Measurements from ENCODE around the gene ASPHD1. TPM values are rescaled to one million over a fixed set of nuclear protein-coding genes. Genes with fewer than 3 reads are reported as not detected.

Gene ASPHD1
- total RNA-seq, 1 experiment from 2014 or later: 5.7 TPM

GRCh38 chr16:29862383-29862883 is 37.9 kb upstream of the ASPHD1 start:
- TF ChIP-seq CTCF (IDR thresholded peaks at IDR 0.05; ENCODE audit: unreplicated experiment): no peak
- Mint-ChIP-seq H3K27ac (ENCODE audit: low read depth, unreplicated experiment) (peak overlapping the region; percentile 99), H3K4me1 (ENCODE audit: insufficient read depth, unreplicated experiment) (peaks cover 14% of the 10 kb centered on the region), H3K9me3 (ENCODE audit: unreplicated experiment) (no peaks in the 10 kb centered on the region), H3K4me3 (ENCODE audit: unreplicated experiment) (peak overlapping the region; percentile 99), H3K36me3 (ENCODE audit: insufficient read depth, unreplicated experiment) (peaks cover 33% of the 10 kb centered on the region), H3K27me3 (ENCODE audit: insufficient read depth, unreplicated experiment) (no peaks in the 10 kb centered on the region)
- ChIA-PET CTCF (interaction anchor here (0.7 to 0.8 kb wide), 4 partner anchors 55 to 229 kb away, joined by 3 to 4 read pairs (median 3); no protein-coding TSS in a partner anchor), POLR2A (interaction anchor here (0.6 to 2.8 kb wide), 10 partner anchors 9 to 944 kb away, joined by 3 to 23 read pairs (median 6); partner anchors contain the start of genes ASPHD1, KCTD13, MVP and SEZ6L2)
- TSS peak; percentile 61 for BruUV-seq (replicated peaks)
- peak; percentile 33 for DNase-seq (ENCODE audit: unreplicated experiment)
- intact Hi-C loops (cut with micrococcal nuclease): loop anchor here (2.0 to 5.0 kb wide), 4 partner anchors 40 to 158 kb away; partner anchors contain the start of genes INO80E and MVP

GRCh38 chr16:29862884-29863668 is 37.2 kb upstream of the ASPHD1 start, which contains the start of gene CDIPT:
TSS of gene CDIPT (minus strand) at chr16:29863226. CDS start at chr16:29862857, 369 bp downstream.
- H3K4me3 Mint-ChIP-seq (ENCODE audit: unreplicated experiment): peak within 1 kb of the TSS; percentile 99
- BruUV-seq (replicated peaks): no TSS peak

GRCh38 chr16:29863669-29863984 is 36.7 kb upstream of the ASPHD1 start:
- CTCF ChIA-PET: interaction anchor here (0.7 to 1.9 kb wide), 3 partner anchors 14 to 15 kb away, joined by 3 to 7 read pairs (median 6); no protein-coding TSS in a partner anchor
- POLR2A ChIA-PET: interaction anchor here (0.7 to 2.8 kb wide), 10 partner anchors 34 to 941 kb away, joined by 3 to 23 read pairs (median 8); partner anchors contain the start of genes ASPHD1, HIRIP3, KCTD13 and MVP

More at GRCh38 chr16:29862884-29863668, 37.2 kb upstream of the ASPHD1 start, which contains the start of gene CDIPT:
- ChIA-PET POLR2A (interaction anchor here (0.6 to 2.8 kb wide), 12 partner anchors 33 to 941 kb away, joined by 3 to 23 read pairs (median 6); partner anchors contain the start of genes ASPHD1, HIRIP3, KCTD13 and MVP), CTCF (interaction anchor here (0.7 to 1.9 kb wide), 4 partner anchors 15 to 143 kb away, joined by 3 to 7 read pairs (median 4); no protein-coding TSS in a partner anchor)
- H3K4me1 Mint-ChIP-seq (ENCODE audit: insufficient read depth, unreplicated experiment): peaks cover 14% of the 10 kb centered on the region
- intact Hi-C loops (cut with micrococcal nuclease): loop anchor here (2.0 to 5.0 kb wide), 4 partner anchors 41 to 158 kb away; partner anchors contain the start of genes INO80E and MVP
- H3K9me3 Mint-ChIP-seq (ENCODE audit: unreplicated experiment): no peaks in the 10 kb centered on the region
- TF ChIP-seq CTCF (IDR thresholded peaks at IDR 0.05; ENCODE audit: unreplicated experiment): no peak
- peak within 1 kb of the TSS; percentile 99 for H3K27ac Mint-ChIP-seq (ENCODE audit: low read depth, unreplicated experiment)
- peak; percentile 96 for DNase-seq (ENCODE audit: unreplicated experiment)
- no peaks in the 10 kb centered on the region for H3K27me3 Mint-ChIP-seq (ENCODE audit: insufficient read depth, unreplicated experiment)
- H3K36me3 Mint-ChIP-seq (ENCODE audit: insufficient read depth, unreplicated experiment): peaks cover 28% of the 10 kb centered on the region

More at GRCh38 chr16:29863669-29863984, 36.7 kb upstream of the ASPHD1 start:
- BruUV-seq (replicated peaks): no TSS peak
- no peak for DNase-seq (ENCODE audit: unreplicated experiment)
- intact Hi-C loops (cut with micrococcal nuclease): loop anchor here (2.0 to 5.0 kb wide), 4 partner anchors 41 to 157 kb away; partner anchors contain the start of genes INO80E and MVP
- H3K9me3 Mint-ChIP-seq (ENCODE audit: unreplicated experiment): no peaks in the 10 kb centered on the region
- peak overlapping the region; percentile 99 for H3K4me3 Mint-ChIP-seq (ENCODE audit: unreplicated experiment)
- no peak for TF ChIP-seq CTCF (IDR thresholded peaks at IDR 0.05; ENCODE audit: unreplicated experiment)
- H3K4me1 Mint-ChIP-seq (ENCODE audit: insufficient read depth, unreplicated experiment): peaks cover 14% of the 10 kb centered on the region
- peaks cover 22% of the 10 kb centered on the region for H3K36me3 Mint-ChIP-seq (ENCODE audit: insufficient read depth, unreplicated experiment)
- H3K27ac Mint-ChIP-seq (ENCODE audit: low read depth, unreplicated experiment): peak overlapping the region; percentile 99
- H3K27me3 Mint-ChIP-seq (ENCODE audit: insufficient read depth, unreplicated experiment): no peaks in the 10 kb centered on the region
